Smooth muscle cell of trachea (primary cell): ENCODE results near the gene TOM1L1. TPM values are rescaled to one million over a fixed set of nuclear protein-coding genes. Genes with fewer than 3 reads are reported as not detected.

Source experiments
- total RNA-seq: library from RNA; depleted of rRNA; stranded (reverse); fragments of >200 nt; gene quantifications from 2 replicates; pipeline ENCODE4 v1.2.1, GENCODE V29; 2014

The TOM1L1 gene, protein sequence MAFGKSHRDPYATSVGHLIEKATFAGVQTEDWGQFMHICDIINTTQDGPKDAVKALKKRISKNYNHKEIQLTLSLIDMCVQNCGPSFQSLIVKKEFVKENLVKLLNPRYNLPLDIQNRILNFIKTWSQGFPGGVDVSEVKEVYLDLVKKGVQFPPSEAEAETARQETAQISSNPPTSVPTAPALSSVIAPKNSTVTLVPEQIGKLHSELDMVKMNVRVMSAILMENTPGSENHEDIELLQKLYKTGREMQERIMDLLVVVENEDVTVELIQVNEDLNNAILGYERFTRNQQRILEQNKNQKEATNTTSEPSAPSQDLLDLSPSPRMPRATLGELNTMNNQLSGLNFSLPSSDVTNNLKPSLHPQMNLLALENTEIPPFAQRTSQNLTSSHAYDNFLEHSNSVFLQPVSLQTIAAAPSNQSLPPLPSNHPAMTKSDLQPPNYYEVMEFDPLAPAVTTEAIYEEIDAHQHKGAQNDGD
- total RNA-seq: 15.1 and 19.3 TPM in 2 replicates

DNA sequence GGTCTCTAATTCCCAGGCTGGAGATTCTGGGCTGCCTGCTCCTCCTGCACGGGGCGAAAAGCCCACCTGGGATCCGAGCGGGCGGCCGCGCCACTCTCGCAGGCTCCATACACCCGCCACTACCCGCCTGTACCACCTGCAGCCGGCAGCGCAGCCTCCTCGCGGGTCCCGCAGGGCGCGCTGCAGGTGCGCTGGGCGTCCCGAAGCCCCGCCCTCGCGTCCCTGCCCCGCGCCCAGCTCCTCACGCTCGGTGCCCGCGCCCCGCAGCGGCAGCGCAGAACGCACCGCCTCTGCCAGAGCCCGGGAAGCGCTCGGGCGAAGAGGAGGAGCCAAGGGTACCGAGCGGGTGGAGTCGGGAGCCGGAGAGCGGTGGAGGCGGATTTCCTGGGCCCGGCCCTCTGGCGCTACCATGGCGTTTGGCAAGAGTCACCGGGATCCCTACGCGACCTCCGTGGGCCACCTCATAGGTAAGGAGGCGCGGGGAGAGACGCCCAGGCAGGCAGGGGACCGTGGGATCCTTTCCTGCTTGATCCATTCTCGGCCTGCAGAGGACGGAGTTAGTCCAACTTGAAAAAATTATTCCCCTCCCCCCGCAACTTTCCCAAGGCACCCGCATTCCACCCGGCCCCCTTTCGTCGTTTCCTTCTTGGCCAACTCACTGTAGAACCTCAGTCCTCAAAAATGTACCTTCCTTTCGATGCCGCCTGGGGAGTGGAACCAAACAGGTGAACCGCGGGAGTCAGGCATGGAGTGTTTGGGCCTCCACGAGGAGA, at the start of gene TOM1L1:
TSS of gene TOM1L1 (plus strand) at position 396 of the 773 bp plus-strand sequence. CDS start at position 410, 14 bp downstream.

DNA sequence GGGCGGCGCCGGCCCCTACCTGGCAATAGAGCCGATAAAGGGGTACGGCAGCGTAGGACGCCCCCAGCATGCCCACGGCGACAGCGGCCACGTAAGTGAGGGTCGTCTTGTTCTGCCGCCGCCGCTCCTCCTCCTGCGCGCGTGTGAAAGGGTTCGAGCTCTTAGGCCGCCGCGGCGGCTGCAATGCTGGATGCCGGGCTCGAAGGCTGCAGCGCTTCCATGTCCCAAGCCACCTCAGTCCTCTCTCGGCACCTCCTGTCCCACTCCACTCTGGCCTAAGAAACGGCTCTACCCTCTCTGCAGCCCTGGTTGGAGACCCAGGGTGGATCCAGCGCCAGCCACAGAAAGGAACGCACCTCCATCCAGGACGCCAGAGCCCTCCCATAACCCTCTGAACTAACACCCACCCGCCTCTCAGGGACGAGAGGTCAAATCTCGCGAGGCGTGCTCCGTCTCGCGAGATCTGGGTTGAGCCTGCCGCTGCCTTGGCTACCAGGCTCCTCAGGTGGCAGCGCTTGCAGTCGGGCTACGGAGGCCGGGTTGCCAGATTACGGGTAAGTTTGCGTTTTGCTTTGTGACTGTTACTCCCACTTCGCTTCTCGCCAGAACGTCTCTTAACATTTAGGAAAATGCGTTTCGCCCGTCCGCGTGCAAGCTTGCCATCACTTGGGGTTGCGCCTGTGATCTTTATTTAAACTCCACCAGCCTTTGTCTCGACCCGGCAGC, 67.8 kb downstream of the TOM1L1 start, which contains the start of the genes COX11 and STXBP4:
TSS of gene COX11 (minus strand) at position 393 of the 726 bp plus-strand sequence. CDS start at position 385, 8 bp downstream.
TSS of gene STXBP4 (plus strand) at position 504 of the 726 bp plus-strand sequence. CDS start 17,455 bp downstream, outside the sequence.

Other genes with a start within 250 kb of the TOM1L1 start
- gene COX11, start 67.8 kb downstream of the TOM1L1 start, total RNA-seq: 78.0 and 89.5 TPM in 2 replicates
- gene STXBP4, start 67.9 kb downstream of the TOM1L1 start, total RNA-seq: 17.0 and 22.7 TPM in 2 replicates